HG03521 (cell line): ENCODE measurements around the gene ZNF75A.

ENCODE experiments used
- ATAC-seq: cut with Tn5 transposase; IDR thresholded peaks from one replicate; pipeline ENCODE4 v1.9.1; 2021; ENCODE audit warnings: mild to moderate bottlenecking, moderate library complexity; ENCODE audit not compliant: unreplicated experiment

The ZNF75A gene

DNA sequence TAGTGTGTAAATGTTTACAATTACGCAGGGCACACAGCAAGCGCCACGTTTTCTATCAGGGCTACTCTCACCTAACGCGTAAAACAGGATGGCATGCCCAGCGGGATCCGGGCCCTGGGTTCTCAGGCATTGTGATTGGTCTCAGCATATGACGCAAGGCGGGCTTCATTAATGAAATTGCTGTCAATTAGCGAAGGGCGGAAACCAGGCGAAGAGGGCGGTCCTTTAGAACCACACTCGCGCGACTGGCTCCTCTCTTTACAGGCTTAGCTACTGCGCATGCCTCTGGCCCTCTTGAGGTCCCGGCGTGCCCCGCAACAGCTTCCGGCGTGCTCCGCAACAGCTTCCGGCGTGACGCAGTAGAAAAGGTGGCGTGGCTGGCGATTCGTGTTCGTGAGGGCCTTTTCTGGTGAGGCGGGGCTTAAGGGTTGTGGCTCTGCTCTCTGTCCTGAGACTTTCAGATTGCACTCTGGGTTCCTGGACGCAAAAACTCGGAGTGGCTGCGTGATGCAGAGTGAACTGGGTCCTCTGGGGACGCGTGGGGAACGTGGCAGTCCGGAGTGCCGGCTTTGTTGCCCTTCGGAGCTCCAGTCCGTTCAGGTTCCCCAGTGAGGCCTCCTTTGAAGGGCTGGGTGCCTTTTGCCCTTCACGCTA is 59.6 kb downstream of the ZNF75A start:
- ATAC-seq, result peak; percentile 69
